CD1c-positive myeloid dendritic cell (primary cell): ENCODE results near the gene NELL1.
A peak's percentile ranks its signal among the peaks of the same experiment; 100 is the strongest.

Experiments
- DNase-seq: peaks from one replicate; pipeline ENCODE4 v3.0.0-alpha.2; 2016; ENCODE audit errors: extremely low spot score

NELL1 gene

DNA sequence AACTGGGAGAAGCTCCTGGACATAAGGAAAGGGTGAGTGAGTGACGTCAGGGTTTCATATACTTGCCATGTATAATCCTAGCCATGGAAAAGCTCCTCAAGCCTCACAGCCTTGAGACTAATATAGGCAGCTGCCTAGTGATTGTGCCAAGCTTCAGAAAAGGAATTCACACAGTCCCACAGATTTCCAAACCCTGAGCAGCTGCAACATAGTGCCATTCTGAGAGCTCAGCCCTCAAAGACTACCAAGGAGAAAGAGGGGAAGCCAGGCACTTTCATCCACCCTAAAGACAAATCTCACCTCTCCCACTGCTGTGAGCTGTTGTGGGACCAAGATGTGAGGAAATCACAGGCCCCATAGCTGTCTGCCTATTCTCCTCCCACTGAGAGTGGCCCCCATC, 815.6 kb downstream of the NELL1 start:
- no peak for DNase-seq

DNA sequence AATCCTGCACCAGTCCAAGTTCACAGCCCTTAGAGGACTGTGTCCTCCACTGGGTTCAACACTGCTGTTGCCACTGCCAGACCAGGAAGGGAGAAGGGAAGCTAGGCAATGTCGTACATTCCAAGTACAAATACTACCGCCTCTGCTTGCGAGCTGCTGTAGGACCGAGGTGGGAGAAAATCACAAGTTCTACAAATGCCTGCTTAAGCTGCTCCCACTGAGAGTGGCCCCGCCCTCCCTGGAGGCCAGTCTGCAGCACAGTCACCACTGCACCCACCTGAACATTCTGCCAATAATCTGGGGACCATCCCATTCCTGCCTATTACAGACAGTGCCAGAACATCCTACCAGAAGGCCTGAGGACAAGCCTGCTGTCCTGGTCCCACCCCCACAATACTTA, 816.0 kb downstream of the NELL1 start:
- no peak for DNase-seq

DNA sequence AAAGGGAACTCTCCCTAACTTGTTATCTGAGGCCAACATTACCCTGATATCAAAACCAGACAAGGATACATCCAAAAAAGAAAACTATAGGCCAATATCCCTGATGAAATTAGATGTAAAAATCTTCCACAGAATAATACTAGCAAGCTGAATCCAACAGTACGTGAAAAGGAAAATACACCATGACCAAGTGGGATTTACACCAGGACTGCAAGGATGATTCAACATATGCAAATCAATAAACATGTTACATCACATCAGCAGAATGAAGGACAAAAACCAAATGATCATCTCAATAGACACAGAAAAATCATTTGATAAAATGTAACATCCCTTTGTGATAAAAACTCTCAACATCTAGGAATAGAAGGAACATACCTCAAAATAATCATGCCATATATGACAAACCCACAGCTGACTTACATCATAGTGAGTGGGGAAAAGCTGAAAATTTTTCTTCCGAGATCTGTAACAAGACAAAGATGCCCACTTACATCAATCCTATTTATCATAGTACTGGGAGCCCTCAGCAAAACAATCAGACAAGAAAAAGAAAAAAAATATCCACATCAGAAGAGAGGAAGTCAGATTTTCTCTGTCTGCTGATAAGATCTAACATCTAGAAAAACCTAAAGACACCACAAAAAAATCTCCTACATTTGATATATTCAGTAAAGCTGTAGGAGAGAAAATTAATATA, 820.2 kb downstream of the NELL1 start:
- no peak for DNase-seq

DNA sequence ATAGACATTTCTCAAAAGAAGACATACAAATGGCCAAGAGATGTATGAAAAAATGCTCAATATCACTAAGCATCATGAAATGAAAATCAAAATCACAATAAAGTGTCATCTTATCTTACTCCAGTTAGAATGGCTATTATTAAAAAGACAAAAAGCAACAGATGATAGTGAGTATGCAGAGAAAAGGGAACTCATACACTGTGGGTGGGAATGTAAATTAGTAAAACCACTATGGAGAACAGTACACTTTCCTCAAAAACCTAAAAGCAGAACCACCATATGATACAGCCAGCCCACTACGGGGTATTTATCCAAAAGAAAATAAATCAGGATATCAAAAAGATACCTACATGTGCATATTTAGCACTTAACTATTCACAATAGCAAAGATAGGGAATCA, 823.5 kb downstream of the NELL1 start:
- peak; percentile 63 for DNase-seq

DNA sequence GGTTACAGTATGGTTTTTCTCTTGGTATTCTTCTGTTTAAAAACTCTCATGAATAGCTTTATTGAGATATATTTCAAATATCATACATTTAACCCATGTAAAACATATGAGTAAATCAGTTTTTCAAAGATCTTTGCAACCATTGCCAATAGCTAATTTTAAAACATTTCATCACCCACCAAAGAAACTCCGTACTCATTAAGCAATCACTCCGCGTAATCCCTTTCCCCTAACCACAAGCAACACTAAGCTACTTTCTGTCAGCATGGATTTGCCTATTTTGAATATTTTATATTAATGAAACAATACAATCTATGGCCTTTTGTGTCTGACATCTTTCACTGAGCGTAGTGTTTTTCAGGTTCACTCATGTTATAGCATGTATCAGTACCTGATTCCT, 825.6 kb downstream of the NELL1 start:
- peak; percentile 17 for DNase-seq

DNA sequence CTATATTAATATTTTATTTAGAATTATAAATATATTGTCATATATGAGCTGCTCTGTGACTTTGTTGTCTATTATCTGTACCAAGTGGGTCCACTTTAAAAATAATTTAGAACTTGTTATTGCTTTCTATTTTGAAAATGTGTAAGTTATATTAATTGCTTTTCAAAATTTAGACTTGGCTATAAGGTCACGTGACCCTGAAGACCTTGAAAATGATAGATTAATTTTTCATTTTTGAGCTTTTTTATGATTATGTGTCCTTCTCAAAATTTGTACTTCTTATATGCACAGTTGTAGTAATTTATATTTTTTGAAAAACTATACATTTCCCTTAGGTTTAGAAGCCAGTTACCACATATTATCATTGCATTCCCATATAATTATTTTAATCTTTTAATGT, 826.5 kb downstream of the NELL1 start:
- DNase-seq = no peak

DNA sequence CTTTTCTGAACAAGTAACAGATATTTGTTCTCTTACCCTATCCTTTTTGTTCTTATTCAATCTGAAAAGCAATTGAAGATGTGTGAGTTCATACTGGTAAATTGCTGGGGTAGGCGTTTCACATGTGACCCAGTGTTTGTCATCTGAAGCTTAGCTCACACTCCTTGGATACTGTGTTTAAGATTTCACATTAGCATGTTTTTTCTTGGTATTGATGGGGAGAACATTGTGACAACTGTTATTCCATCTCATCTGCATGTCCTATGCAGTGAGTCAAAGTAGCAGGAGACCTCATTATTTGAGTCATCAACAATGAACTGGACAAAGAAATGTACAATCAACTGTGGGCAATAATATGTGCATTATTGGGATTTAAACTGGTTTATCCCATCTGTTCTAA, 831.9 kb downstream of the NELL1 start:
- no peak for DNase-seq

DNA sequence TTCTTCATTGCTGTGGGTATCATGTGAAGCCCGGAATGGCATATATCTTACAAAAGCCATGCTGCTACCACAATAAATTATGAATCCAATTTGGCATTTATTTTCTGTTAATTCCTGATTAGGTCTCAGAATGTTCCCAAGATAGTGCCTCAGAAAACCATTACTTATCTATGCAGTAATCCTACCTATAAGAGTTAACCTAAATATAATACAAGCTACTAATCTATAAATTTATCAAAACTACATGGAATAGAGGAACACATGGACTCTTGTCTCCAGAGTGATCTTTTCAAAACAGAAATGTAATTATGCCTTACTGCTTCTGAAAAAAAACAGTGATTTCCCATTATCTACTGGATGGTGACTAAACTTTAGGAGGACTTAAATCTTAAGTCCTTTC, 835.7 kb downstream of the NELL1 start:
- no peak for DNase-seq

DNA sequence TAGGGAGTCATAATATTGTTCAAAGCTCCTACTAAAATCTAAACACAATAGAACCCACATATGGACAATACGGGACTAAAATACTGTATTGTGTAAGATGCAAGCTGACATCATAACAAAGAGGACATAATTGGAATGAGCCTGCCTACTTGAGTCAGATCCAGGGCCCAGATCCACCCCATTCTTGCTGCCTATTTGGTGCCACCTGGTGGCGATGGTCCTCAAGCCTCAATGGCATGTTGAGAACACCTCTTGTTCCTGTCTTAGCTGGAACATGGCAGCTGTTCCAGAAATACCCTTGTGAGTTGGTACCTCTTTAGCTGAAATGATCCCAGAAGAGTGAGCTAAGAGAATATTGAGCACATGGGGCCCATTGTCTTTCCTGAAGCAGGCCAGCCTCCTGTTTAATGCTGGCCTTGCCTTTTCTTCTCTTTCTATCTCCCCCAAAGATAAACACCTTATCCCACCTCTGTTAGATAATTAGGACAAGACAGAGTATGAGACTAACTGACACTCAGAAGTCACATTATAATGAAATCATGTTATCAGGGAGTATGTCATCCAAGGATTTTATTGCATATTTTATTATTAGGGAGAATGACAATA, 842.6 kb downstream of the NELL1 start:
- peak; percentile 73 for DNase-seq

DNA sequence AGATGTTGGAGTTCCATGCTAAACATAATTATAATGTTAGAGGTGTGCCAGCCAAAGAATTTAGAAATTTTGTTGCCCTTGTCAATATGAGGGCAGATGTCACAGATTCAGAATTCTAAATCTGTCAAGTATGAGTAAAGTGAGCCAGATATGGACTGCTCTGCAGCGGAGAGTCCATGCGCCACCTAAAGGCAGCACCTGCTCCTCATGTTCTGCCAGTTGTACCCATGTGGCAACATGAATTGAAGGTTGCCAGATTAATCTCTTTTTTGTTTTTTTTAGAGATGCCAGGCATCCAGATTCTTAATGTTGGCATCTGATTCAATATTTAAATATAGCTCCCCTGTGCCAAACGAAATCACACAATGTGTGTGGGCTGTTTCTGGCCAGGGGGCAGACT, 844.9 kb downstream of the NELL1 start:
- no peak for DNase-seq

DNA sequence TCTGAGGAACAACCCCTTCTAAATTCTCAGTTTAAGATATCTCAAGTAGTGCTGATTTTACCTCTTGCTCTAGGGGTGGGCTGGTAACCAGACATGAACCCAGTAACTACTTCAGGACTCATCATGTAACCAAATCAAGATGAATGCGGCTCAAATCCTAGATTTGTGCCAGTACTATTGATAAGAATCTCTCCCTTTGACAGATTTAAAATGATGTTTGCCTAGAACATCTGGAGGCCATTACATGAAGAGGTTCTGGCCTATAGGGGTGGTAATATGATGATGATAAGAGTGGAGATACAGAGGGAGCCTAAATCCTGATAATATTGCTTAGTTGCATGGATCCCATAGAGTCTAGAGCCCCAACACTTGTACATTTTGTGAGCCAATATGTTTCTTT, 850.9 kb downstream of the NELL1 start:
- DNase-seq = no peak

DNA sequence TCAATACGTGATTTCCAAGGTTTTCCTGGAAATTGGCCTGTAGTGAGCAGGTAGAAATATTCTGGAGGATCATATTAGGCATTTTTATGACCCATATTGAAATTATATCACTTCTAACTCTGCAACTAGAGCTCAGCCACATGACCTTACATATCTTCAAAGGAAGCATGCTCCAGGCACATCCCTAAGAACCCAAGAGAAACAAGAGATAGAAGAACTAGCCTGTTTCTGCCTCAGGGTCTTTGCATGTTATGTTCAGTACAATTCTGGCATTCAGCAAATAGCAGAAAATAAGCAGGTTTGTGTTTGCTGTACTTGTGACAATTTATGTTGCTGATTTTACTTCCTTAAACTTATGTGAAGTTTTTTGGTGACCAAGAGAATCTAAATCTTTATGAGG, 859.8 kb downstream of the NELL1 start:
- DNase-seq = no peak

DNA sequence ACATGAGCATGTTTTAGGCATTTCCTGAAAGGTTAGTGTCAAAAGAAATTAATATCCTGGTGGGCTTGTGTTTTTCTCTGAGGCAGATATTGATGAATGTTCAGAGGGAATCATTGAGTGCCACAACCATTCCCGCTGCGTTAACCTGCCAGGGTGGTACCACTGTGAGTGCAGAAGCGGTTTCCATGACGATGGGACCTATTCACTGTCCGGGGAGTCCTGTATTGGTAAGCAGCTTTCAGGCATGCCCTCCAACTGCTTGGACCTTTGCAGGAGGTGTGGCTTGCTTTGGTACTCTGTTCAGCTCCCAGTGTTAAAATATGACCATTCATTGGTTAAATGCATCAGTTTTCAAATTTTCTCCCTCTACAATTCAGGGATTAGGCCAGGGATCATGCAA, 864.9 kb downstream of the NELL1 start:
- no peak for DNase-seq

DNA sequence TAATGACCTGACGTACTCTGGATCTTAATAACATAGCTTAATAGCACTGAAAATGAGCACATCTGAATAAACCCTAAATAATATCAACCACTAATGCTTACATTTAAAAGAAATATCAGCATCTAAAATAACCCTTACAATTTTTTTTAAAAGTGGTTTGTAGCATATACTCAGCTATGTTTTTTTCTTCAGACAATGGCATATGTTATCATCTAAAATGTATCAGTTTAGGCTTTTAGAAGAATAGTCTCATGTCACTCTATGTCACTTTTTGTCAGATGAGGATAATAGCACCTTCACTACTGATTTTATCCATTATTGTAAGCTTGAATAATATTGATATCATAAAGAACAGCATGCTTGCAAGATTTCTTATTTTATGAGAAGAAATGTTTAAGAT, 868.6 kb downstream of the NELL1 start:
- DNase-seq = no peak

DNA sequence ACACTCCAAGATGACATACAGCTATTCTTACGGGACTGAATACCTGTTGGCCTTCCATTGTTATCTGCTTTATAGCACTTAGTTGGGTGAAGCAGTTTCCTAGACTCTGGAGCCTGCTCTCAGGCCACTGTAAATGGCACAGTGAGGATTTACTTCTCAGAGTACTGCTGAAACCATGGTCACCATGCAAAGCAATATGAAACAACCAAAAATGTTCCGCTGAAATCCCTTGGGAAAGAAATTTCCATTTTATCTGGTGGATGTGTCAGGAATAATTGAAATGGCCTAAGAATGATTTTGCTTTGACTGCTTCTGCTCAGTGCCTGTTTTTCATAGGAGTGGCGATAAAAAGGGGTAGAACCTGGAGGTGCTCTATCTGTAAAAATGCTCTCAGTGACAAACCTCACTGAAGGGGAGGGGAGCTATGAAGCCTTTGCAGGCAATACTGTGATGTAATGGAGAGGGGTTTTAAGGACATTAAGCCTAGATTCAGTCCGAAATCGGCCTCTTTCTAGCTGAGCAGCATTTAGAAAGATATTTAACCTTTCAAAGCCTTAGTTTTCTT, 871.9 kb downstream of the NELL1 start:
- DNase-seq = no peak

DNA sequence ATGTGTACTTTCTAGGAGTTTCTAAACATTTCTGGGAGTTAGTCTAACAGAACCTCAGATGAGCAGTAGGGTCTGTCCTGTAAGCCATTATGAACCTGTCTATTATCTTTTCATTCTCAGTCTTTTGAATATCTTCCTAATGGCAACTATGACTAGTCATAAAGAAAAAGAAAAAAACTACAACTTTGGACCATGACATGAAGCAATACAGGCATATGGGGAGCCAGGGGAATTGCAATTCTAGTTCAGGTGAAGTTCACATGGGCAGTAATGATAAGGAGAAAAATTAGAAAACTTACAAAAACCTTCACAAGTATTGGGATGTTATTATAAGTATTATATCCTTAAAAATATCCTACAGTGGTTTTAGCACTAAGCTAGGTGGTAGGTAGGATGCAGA, 874.5 kb downstream of the NELL1 start:
- no peak for DNase-seq

DNA sequence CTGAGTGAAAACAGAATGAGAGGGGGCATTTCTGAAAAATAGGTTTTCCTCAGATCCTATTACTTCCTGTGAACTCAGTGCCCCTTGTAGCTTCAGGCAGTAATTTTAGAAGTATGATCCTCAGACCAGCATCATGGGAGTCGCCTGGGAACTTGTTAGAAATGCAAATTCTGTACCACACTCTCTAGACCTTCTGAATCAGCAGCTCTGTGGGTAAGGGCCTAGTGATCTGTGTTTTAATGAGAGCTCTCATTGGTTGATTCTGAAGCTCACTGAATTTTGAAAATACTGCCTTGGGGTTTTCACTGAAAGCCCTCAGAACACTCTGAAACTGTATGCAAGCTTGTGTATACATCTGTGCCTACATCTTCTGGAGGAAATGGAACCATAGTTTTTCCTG, 876.3 kb downstream of the NELL1 start:
- DNase-seq = no peak

DNA sequence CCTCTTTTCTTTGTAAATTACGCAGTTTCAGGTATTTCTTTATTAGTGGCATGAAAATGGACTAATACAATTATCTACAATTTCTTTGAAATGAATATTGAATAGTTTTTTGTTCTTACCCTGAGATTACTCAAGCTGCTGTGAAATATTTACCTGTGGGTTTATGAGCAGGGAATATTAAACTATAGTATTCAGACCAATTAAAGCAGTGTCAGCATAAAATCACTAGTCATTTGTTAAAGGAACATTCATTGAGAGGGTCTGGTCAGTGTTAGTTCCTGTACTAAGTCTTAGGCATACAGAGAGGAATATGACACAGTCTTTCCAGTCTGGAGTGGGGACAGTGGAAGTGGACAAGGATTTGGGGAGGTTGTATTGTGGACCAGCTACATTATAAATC, 877.3 kb downstream of the NELL1 start:
- DNase-seq = no peak

DNA sequence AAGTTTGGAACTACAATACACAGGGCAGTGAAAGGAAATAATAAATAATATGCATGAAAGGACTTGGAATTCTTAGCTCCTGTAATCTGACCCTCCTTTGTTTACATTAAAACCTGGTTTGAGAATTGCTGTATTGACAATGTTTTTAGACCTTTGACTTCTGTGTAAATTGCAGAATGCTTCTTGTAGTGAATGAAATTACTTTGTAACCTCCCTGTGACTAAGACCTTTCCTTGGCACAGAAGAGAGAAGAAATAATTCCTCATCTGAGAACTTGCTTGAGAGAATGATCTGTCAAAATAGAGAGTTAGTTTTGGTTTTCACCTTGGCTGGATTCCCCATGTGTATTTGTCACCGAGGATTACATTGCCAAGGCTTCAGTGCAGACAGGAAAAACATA, 883.5 kb downstream of the NELL1 start:
- DNase-seq = no peak

DNA sequence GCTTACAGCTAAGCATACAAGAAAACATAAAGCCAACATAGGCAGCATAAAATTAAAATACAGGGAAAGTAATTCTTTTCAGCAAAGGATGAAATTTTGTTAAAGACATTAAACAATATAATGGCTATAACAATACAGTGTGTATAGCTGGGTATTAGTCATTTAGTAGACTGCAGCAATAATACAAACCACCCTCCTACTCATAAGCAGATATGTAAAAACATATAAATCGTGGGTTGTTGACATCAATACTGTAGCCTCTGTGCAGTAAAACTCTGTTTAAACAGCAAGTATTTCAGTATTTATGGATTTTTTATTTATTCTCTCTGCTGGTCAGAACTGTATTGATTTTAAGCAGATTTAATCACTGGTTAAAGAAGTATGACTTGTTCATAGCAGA, 884.4 kb downstream of the NELL1 start:
- DNase-seq = no peak

DNA sequence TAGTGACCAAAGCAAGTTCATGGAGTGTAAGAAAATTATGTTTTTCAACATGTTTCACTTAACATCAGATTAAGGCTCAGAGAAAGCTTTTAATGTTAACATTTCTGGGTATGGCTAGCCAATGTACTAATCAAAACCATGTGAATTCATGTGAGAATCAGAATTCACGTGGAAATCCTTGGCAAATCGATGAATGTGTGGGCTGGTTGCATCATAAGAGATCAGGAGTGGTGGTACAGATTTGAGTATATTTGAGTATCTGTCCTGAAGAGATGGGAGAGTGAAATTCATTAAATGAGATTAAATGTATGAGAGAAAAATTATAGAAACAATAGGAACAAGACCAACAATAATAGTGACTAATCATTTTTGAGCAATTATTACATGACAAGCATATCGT, 884.9 kb downstream of the NELL1 start:
- no peak for DNase-seq

DNA sequence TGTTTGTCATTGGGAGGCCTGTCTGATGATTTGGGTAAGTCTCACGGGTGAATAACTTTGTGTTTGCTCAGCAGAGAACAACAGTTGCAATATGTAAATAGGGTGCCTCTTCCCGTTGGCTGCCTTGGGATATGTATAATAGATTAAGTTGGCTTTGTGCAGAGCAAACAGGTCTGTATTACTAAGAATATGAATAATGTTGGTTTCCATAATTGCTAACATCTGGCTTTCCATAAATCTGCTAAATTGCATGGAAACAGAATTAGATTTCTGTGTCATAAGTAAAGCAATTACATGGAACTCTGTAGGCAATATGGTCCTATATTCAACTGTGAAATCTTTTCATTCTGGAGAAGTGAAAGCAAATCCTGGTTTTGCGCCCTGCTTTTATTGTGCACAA, 887.5 kb downstream of the NELL1 start:
- DNase-seq = no peak

DNA sequence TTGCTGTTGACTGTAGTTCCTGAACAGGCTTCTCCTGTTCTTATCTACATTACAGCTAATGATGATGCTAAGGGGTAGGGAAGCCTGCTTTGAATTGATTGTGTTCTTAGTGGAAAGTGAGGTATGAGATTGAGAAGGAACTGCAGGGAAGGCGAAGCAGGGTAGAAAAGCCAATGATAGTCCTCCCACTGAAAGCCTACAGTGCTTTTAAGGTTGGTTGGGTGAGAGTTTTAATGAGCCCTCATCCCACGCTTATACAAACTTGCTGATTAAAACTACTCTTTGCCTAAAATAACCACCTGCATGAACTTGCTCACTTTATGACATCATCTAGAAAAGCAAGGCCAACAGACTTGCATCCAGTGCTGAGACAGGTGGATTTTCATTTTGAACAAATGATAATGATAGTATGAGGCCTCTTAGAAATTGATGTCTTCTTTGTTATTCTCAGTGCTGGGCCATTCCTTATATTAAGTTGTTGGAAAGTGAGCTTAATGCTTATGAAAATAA, 891.1 kb downstream of the NELL1 start:
- no peak for DNase-seq

DNA sequence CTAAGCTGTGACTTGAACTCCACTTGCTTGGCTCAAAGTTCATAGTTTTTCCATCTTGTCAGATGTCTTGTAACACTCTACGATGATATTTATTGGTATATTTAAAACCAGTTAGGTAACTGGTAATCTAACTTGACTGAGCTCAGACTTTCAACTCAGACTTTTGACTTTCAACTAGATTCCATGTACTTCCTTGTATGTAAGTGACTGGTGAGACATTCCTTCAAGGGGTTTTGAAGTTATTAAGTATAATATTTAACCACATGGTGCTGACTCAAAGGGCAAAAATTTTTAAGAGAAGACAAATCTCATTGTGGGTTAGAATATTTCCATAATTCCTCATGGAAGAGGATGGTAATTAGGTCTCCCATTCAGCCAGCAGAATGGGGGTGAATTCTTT, 892.2 kb downstream of the NELL1 start:
- DNase-seq = no peak
